ENCODE results near the gene IFNA13. TPM values are rescaled to one million over a fixed set of nuclear protein-coding genes. Genes with fewer than 3 reads are reported as not detected.

Gene IFNA13
- total RNA-seq = not detected

DNA sequence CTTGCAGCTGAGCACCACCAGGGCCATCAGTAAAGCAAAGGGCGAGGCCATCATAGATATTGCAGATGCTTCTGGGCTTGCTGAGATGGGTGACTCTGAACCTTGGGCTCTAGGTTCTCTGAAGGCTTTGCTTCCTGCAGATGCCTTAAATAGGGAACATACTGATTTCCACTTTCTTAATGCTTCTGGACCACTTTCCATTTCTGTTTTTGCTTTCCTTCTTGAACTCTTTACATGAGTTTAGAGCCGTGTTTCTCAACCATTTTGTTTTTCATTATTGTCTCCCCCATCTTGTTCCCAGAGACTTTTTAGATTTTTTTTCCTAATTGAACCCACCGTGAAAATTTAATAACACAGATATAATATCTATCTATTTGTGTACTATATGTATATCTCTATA, at the start of gene IFNA13:
Gene IFNA13, minus strand, starts transcription at position 101 of the 400 bp plus-strand sequence. Its CDS starts 47 bp downstream, at position 54.
- Histone ChIP-seq H3K36me3 (no peaks in the 10 kb centered on the region), H3K4me3 (no peak within 1 kb of the TSS)
- 80% methylated on average over 3 of the region's 3 CpGs for WGBS

GRCh38 chr9:21415493-21416267, 47.8 kb upstream of the IFNA13 start:
- Histone ChIP-seq H3K4me1 (peaks cover 9% of the 10 kb centered on the region), H3K27ac (no peak overlapping the region), H3K4me3 (no peak overlapping the region), H3K36me3 (no peaks in the 10 kb centered on the region), H3K9me3 (no peaks in the 10 kb centered on the region), H3K27me3 (no peaks in the 10 kb centered on the region)
- TF ChIP-seq POLR2A (IDR thresholded peaks at IDR 0.05) = no peak
- TF ChIP-seq POLR2AphosphoS5 (IDR thresholded peaks at IDR 0.05) = no peak
- TF ChIP-seq, protein P1, sequence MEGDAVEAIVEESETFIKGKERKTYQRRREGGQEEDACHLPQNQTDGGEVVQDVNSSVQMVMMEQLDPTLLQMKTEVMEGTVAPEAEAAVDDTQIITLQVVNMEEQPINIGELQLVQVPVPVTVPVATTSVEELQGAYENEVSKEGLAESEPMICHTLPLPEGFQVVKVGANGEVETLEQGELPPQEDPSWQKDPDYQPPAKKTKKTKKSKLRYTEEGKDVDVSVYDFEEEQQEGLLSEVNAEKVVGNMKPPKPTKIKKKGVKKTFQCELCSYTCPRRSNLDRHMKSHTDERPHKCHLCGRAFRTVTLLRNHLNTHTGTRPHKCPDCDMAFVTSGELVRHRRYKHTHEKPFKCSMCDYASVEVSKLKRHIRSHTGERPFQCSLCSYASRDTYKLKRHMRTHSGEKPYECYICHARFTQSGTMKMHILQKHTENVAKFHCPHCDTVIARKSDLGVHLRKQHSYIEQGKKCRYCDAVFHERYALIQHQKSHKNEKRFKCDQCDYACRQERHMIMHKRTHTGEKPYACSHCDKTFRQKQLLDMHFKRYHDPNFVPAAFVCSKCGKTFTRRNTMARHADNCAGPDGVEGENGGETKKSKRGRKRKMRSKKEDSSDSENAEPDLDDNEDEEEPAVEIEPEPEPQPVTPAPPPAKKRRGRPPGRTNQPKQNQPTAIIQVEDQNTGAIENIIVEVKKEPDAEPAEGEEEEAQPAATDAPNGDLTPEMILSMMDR (IDR thresholded peaks at IDR 0.05) = no peak
- no peak for TF ChIP-seq EP300 (IDR thresholded peaks at IDR 0.05)
- no peak for DNase-seq (ENCODE audit: low spot score in 2 of 2)
- WGBS = 49% methylated on average over 5 of the region's 5 CpGs

More for the DNA sequence above, at the start of gene IFNA13:
- H3K27ac ChIP-seq = no peak within 1 kb of the TSS
- no peaks in the 10 kb centered on the region for H3K4me1 ChIP-seq
- TF ChIP-seq, protein P1 (IDR thresholded peaks at IDR 0.05) = no peak
- TF ChIP-seq POLR2AphosphoS5 (IDR thresholded peaks at IDR 0.05) (no peak), EP300 (IDR thresholded peaks at IDR 0.05) (no peak), POLR2A (IDR thresholded peaks at IDR 0.05) (no peak)
- peaks cover 4% of the 10 kb centered on the region for H3K27me3 ChIP-seq
- H3K9me3 ChIP-seq = no peaks in the 10 kb centered on the region
- no peak for DNase-seq (ENCODE audit: low spot score in 2 of 2)

GRCh38 chr9:21414220-21414940, 46.5 kb upstream of the IFNA13 start:
- TF ChIP-seq, protein P1 (IDR thresholded peaks at IDR 0.05) = no peak
- TF ChIP-seq POLR2AphosphoS5 (IDR thresholded peaks at IDR 0.05) (no peak), EP300 (IDR thresholded peaks at IDR 0.05) (no peak), POLR2A (IDR thresholded peaks at IDR 0.05) (no peak)
- Histone ChIP-seq H3K36me3 (no peaks in the 10 kb centered on the region), H3K4me3 (no peak overlapping the region), H3K27me3 (no peaks in the 10 kb centered on the region), H3K4me1 (peaks cover 9% of the 10 kb centered on the region), H3K27ac (no peak overlapping the region), H3K9me3 (no peaks in the 10 kb centered on the region)
- DNase-seq (ENCODE audit: low spot score in 2 of 2) = no peak
- 89% methylated on average over 2 of the region's 2 CpGs for WGBS

DNA sequence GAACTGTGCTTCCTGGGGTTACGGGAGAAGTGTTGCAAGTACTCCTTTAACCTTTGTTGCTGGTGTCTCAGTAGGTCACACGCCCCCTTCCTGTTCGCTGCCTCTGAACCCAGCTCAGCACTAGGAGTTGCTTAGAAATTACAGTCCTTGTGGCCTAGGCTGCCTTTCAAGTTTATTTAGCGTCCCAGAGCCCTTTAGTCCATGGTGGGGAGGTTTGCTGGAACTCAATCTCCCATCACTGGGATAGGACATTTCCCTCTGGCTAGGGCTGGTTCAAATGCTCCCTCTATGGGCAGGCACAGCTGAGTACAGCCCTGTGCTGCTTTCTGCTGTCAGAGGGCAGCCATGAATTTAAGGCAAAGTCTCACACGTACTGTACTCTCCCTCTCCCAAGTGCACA, 45.8 kb upstream of the IFNA13 start:
- peaks cover 4% of the 10 kb centered on the region for H3K27me3 ChIP-seq
- DNase-seq (ENCODE audit: low spot score in 2 of 2) = no peak
- no peak overlapping the region for H3K4me3 ChIP-seq
- H3K4me1 ChIP-seq = peaks cover 9% of the 10 kb centered on the region
- H3K9me3 ChIP-seq = no peaks in the 10 kb centered on the region
- H3K27ac ChIP-seq = no peak overlapping the region
- no peak for TF ChIP-seq POLR2A (IDR thresholded peaks at IDR 0.05)
- TF ChIP-seq, protein P1 (IDR thresholded peaks at IDR 0.05) = no peak
- no peak for TF ChIP-seq POLR2AphosphoS5 (IDR thresholded peaks at IDR 0.05)
- 55% methylated on average over 4 of the region's 5 CpGs for WGBS
- H3K36me3 ChIP-seq = no peaks in the 10 kb centered on the region

DNA sequence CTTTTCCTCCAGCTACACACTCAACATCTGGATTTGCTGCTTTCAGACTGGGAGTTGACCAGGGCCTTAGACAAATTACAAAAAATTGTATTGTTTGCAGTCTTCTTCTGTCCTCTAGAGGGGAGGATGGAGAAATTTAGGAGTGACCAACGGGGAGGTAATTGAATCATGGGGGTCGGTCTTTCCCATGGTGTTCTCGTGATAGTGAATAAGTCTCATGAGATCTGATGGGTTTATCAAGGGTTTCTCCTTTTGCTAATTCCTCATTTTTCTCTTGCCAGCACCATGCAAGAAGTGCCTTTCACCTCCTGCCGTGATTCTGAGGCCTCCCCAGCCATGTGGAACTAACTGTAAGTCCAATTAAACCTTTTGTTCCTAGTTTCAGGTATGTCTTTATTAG, 45.3 kb upstream of the IFNA13 start:
- Histone ChIP-seq H3K4me1 (peaks cover 9% of the 10 kb centered on the region), H3K36me3 (no peaks in the 10 kb centered on the region), H3K4me3 (no peak overlapping the region), H3K27me3 (peaks cover 4% of the 10 kb centered on the region), H3K9me3 (no peaks in the 10 kb centered on the region), H3K27ac (no peak overlapping the region)
- no peak for DNase-seq (ENCODE audit: low spot score in 2 of 2)
- TF ChIP-seq POLR2AphosphoS5 (IDR thresholded peaks at IDR 0.05) = no peak
- TF ChIP-seq EP300 (IDR thresholded peaks at IDR 0.05) = no peak
- no peak for TF ChIP-seq POLR2A (IDR thresholded peaks at IDR 0.05)
- TF ChIP-seq, protein P1 (IDR thresholded peaks at IDR 0.05) = no peak
- WGBS = 79% methylated on average over 4 of the region's 4 CpGs
